Occipital lobe (tissue), 3 donors: ENCODE data around the gene RMI1. TPM values are rescaled to one million over a fixed set of nuclear protein-coding genes. Genes with fewer than 3 reads are reported as not detected.
"Not testable (repeated sequence)": the region's sequence is repeated elsewhere in the genome, so short reads cannot be mapped to it uniquely, and the experiment has no call there.

Source experiments
- DNase-seq: peaks from one replicate; lab custom pipeline; 2025; lab: John Stamatoyannopoulos, UW
- small RNA-seq: library from RNA; depleted of rRNA; stranded (forward); fragments of <200 nt; gene quantifications from one replicate; pipeline ENCODE3, GENCODE V24; 2014
- total RNA-seq: library from RNA; depleted of rRNA; stranded (reverse); fragments of >200 nt; gene quantifications from one replicate; pipeline ENCODE4 v1.2.3, GENCODE V29; 2014

The RMI1 gene
- total RNA-seq, 1 donor from 2014 or later: 18.6 TPM

- no peak for DNase-seq
Measured at GRCh38 chr9:84002344-84002743, 21.7 kb downstream of the RMI1 start.

- DNase-seq: no peak
Measured at GRCh38 chr9:84003246-84003645, 22.6 kb downstream of the RMI1 start.

- DNase-seq: no peak
Measured at GRCh38 chr9:84007662-84008061, 27.1 kb downstream of the RMI1 start.

- DNase-seq: no peak
Measured at GRCh38 chr9:84024041-84024575, 43.5 kb downstream of the RMI1 start.

GRCh38 chr9:84027201-84027600 is 46.6 kb downstream of the RMI1 start:
- DNase-seq: no peak

- DNase-seq: no peak
Measured at GRCh38 chr9:84031534-84031933, 50.9 kb downstream of the RMI1 start.

GRCh38 chr9:84041857-84042256 is 61.3 kb downstream of the RMI1 start:
- not testable (repeated sequence) for DNase-seq

GRCh38 chr9:84045481-84046097 is 65.0 kb downstream of the RMI1 start:
- DNase-seq: no peak

Small RNA genes within 50 kb of the gene (small RNA-seq; reads per million reads assigned to genes)
- gene RF00019: not detected

Other genes starting within 250 kb of the RMI1 start
- gene GKAP1, start 163.0 kb upstream of the RMI1 start, total RNA-seq: 10.9 TPM
- 17.3 TPM for gene KIF27, start 59.4 kb upstream of the RMI1 start, total RNA-seq
- gene HNRNPK, start 590 bp upstream of the RMI1 start, total RNA-seq: 769 TPM